GM23338 (cell line): ENCODE results near the gene SETBP1.

ENCODE experiments used
- CTCF ChIP-seq, 2 experiments: fragments of 200-600 bp in 1 of 2; sonication (generic) in 1 of 2; conservative IDR thresholded peaks; 2 replicates each; pipeline versions ENCODE4 v1.5.1 to v1.6.1; 2016 to 2017; ENCODE audit warnings: antibody characterized with exemption in 2 of 2, low read depth in 2 of 2, mild to moderate bottlenecking in 2 of 2, moderate library complexity in 1 of 2
- EZH2 ChIP-seq: fragments of 200-600 bp; sonication (generic); IDR thresholded peaks from one replicate; pipeline ENCODE4 v1.8.0; 2017; ENCODE audit warnings: antibody characterized with exemption, mild to moderate bottlenecking, low read depth; ENCODE audit not compliant: unreplicated experiment
- EZH2phosphoT487 ChIP-seq: fragments of 200-600 bp; sonication (generic); IDR thresholded peaks from one replicate; pipeline ENCODE4 v1.8.1; 2018; ENCODE audit warnings: antibody characterized with exemption; ENCODE audit not compliant: unreplicated experiment
- NANOG ChIP-seq: IDR thresholded peaks from 2 replicates; pipeline ENCODE4 v1.6.1; 2016; ENCODE audit warnings: antibody characterized with exemption, borderline replicate concordance
- POLR2AphosphoS5 ChIP-seq: IDR thresholded peaks from 2 replicates; pipeline ENCODE4 v1.6.1; 2016; ENCODE audit warnings: antibody characterized with exemption, low read depth
- REST ChIP-seq: IDR thresholded peaks from one replicate; pipeline ENCODE4 v1.6.1; 2018; ENCODE audit warnings: antibody characterized with exemption; ENCODE audit not compliant: unreplicated experiment

- TF ChIP-seq CTCF (conservative IDR thresholded peaks at IDR 0.05; ENCODE audit: low read depth in 2 of 2) (no peak), POLR2AphosphoS5 (no peak), NANOG (no peak), EZH2 (no peak), EZH2phosphoT487 (no peak), REST (no peak)
Observed at GRCh38 chr18:44881461-44882162, 200.9 kb downstream of the SETBP1 start.
